HepG2 (cell line): ENCODE measurements around the gene IGFLR1.

ENCODE experiments used
- FOSL1 ChIP-seq: sonication (generic); formaldehyde crosslinking; IDR thresholded peaks from 2 replicates; pipeline ENCODE4 v1.9.0; 2021; ENCODE audit warnings: missing genetic modification reagents, borderline replicate concordance
- IRF2 ChIP-seq: IDR thresholded peaks from 2 replicates; pipeline ENCODE4 v1.6.1; 2018; ENCODE audit warnings: missing genetic modification reagents, missing compliant biosample characterization
- MED1 ChIP-seq: sonication (generic); formaldehyde crosslinking; IDR thresholded peaks from 2 replicates; pipeline ENCODE4 v1.4.0; 2020; ENCODE audit warnings: missing genetic modification reagents
- POLR2A ChIP-seq, 2 experiments: IDR thresholded peaks; 2 replicates each; pipeline ENCODE4 v1.6.1; 2011; ENCODE audit warnings: low read depth in 2 of 2, low read length in 2 of 2, mild to moderate bottlenecking in 1 of 2, moderate library complexity in 1 of 2; ENCODE audit not compliant: insufficient read depth in 1 of 2
- SAFB2 ChIP-seq: sonication (generic); formaldehyde crosslinking; IDR thresholded peaks from 2 replicates; pipeline ENCODE4 v1.5.1; 2020; ENCODE audit warnings: missing genetic modification reagents, low read depth, mild to moderate bottlenecking, borderline replicate concordance
- SMAD3 ChIP-seq: sonication (generic); formaldehyde crosslinking; IDR thresholded peaks from 2 replicates; pipeline ENCODE4 v1.4.0; 2020; ENCODE audit warnings: missing genetic modification reagents
- SMARCE1 ChIP-seq: fragments of 450-650 bp; IDR thresholded peaks from 2 replicates; pipeline ENCODE4 v1.6.1; 2017; ENCODE audit warnings: borderline replicate concordance
- ZNF232 ChIP-seq: sonication (generic); formaldehyde crosslinking; IDR thresholded peaks from 2 replicates; pipeline ENCODE4 v1.4.0; 2020; ENCODE audit warnings: missing genetic modification reagents, borderline replicate concordance
- ZNF263 ChIP-seq: sonication (generic); formaldehyde crosslinking; IDR thresholded peaks from 2 replicates; pipeline ENCODE4 v1.4.0; 2020; ENCODE audit warnings: missing genetic modification reagents
- ZNF382 ChIP-seq: sonication (generic); formaldehyde crosslinking; IDR thresholded peaks from 2 replicates; pipeline ENCODE4 v1.5.0; 2020; ENCODE audit warnings: missing genetic modification reagents, mild to moderate bottlenecking, borderline replicate concordance
- ZSCAN20 ChIP-seq: sonication (generic); formaldehyde crosslinking; IDR thresholded peaks from 2 replicates; pipeline ENCODE4 v1.4.0; 2020; ENCODE audit warnings: missing genetic modification reagents, mild to moderate bottlenecking, borderline replicate concordance
- TF ChIP-seq, protein P1 (sequence below), 2 experiments: IDR thresholded peaks; 2 replicates each; pipeline ENCODE4 v1.6.1; 2011 to 2012; ENCODE audit warnings: low read length in 2 of 2, borderline replicate concordance in 1 of 2, low read depth in 1 of 2, mild to moderate bottlenecking in 1 of 2, moderate library complexity in 1 of 2
- TF ChIP-seq, protein P2 (sequence below): sonication (generic); formaldehyde crosslinking; IDR thresholded peaks from 2 replicates; pipeline ENCODE4 v1.4.0; 2020; ENCODE audit warnings: missing genetic modification reagents
- TF ChIP-seq, protein P3 (sequence below), 2 experiments: sonication (generic) in 1 of 2; formaldehyde crosslinking in 1 of 2; IDR thresholded peaks; 2 replicates each; pipeline versions ENCODE4 v1.5.1 to v1.6.1; 2011 to 2020; ENCODE audit warnings: borderline replicate concordance in 1 of 2, low read depth in 1 of 2, low read length in 1 of 2, mild to moderate bottlenecking in 1 of 2, missing genetic modification reagents in 1 of 2, moderate library complexity in 1 of 2

DNA sequence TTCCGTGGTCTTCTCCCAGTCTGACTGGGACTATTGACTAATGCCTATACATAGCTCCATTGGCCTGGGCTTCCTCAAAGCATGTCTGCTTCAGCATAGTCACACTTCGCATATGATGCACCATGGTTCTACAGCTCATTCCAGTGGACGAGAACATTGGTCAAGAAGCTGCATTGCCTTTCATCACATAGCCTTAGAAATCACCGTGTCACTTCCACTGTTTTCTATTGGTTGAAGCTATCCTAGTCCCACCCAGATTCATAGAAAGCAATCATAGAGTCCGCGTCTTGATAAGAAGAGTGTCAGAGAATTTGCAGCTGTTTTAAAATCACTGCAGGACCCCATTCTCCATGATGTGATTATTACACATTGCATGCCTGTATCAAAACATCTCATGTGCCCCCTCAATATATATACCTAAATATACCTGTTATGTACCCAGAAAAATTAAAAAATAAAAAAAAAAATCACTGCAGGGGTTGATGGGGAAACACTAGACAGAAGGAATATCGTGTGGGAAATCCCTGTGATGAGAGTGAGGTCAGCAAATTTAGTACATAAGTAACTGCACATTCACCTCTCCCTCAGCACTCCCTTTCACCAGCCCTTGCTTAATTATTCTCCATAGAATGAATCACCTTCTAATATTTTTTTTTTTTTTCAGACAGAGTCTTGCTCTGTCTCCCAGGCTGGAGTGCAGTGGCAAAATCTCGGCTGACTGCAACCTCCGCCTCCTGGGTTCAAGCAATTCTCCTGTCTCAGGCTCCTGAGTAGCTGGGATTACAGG lies 31.0 kb upstream of the IGFLR1 start:
- TF ChIP-seq, protein P1, sequence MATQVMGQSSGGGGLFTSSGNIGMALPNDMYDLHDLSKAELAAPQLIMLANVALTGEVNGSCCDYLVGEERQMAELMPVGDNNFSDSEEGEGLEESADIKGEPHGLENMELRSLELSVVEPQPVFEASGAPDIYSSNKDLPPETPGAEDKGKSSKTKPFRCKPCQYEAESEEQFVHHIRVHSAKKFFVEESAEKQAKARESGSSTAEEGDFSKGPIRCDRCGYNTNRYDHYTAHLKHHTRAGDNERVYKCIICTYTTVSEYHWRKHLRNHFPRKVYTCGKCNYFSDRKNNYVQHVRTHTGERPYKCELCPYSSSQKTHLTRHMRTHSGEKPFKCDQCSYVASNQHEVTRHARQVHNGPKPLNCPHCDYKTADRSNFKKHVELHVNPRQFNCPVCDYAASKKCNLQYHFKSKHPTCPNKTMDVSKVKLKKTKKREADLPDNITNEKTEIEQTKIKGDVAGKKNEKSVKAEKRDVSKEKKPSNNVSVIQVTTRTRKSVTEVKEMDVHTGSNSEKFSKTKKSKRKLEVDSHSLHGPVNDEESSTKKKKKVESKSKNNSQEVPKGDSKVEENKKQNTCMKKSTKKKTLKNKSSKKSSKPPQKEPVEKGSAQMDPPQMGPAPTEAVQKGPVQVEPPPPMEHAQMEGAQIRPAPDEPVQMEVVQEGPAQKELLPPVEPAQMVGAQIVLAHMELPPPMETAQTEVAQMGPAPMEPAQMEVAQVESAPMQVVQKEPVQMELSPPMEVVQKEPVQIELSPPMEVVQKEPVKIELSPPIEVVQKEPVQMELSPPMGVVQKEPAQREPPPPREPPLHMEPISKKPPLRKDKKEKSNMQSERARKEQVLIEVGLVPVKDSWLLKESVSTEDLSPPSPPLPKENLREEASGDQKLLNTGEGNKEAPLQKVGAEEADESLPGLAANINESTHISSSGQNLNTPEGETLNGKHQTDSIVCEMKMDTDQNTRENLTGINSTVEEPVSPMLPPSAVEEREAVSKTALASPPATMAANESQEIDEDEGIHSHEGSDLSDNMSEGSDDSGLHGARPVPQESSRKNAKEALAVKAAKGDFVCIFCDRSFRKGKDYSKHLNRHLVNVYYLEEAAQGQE (IDR thresholded peaks at IDR 0.05; ENCODE audit: borderline replicate concordance in 1 of 2, low read depth in 1 of 2, low read length in 2 of 2), result no peak
- TF ChIP-seq ZNF232 (no peak), ZSCAN20 (CRISPR knock-in tag) (no peak), POLR2A (IDR thresholded peaks at IDR 0.05; ENCODE audit: insufficient read depth in 1 of 2, low read depth in 2 of 2, low read length in 2 of 2) (no peak), SMAD3 (CRISPR knock-in tag) (no peak), ZNF382 (CRISPR knock-in tag) (no peak), MED1 (no peak), SAFB2 (CRISPR knock-in tag) (no peak), FOSL1 (CRISPR knock-in tag) (no peak), SMARCE1 (no peak), IRF2 (CRISPR knock-in tag) (no peak), ZNF263 (no peak)
- TF ChIP-seq, protein P2, sequence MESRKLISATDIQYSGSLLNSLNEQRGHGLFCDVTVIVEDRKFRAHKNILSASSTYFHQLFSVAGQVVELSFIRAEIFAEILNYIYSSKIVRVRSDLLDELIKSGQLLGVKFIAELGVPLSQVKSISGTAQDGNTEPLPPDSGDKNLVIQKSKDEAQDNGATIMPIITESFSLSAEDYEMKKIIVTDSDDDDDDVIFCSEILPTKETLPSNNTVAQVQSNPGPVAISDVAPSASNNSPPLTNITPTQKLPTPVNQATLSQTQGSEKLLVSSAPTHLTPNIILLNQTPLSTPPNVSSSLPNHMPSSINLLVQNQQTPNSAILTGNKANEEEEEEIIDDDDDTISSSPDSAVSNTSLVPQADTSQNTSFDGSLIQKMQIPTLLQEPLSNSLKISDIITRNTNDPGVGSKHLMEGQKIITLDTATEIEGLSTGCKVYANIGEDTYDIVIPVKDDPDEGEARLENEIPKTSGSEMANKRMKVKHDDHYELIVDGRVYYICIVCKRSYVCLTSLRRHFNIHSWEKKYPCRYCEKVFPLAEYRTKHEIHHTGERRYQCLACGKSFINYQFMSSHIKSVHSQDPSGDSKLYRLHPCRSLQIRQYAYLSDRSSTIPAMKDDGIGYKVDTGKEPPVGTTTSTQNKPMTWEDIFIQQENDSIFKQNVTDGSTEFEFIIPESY, result no peak
- TF ChIP-seq, protein P3, sequence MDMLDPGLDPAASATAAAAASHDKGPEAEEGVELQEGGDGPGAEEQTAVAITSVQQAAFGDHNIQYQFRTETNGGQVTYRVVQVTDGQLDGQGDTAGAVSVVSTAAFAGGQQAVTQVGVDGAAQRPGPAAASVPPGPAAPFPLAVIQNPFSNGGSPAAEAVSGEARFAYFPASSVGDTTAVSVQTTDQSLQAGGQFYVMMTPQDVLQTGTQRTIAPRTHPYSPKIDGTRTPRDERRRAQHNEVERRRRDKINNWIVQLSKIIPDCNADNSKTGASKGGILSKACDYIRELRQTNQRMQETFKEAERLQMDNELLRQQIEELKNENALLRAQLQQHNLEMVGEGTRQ (IDR thresholded peaks at IDR 0.05; ENCODE audit: low read depth, low read length), result no peak
- TF ChIP-seq, protein P3 (CRISPR knock-in tag; IDR thresholded peaks at IDR 0.05; ENCODE audit: borderline replicate concordance), result no peak
